Measurements from ENCODE around the gene CHD5.
A peak's percentile ranks its signal among the peaks of the same experiment; 100 is the strongest.

Gene CHD5

GRCh38 chr1:6113116-6113515 lies 67.0 kb downstream of the CHD5 start:
- no peak for DNase-seq (ENCODE audit: low read depth)
- no peak overlapping the region for H3K4me3 ChIP-seq (ENCODE audit: low read length)
- TF ChIP-seq, protein P1, sequence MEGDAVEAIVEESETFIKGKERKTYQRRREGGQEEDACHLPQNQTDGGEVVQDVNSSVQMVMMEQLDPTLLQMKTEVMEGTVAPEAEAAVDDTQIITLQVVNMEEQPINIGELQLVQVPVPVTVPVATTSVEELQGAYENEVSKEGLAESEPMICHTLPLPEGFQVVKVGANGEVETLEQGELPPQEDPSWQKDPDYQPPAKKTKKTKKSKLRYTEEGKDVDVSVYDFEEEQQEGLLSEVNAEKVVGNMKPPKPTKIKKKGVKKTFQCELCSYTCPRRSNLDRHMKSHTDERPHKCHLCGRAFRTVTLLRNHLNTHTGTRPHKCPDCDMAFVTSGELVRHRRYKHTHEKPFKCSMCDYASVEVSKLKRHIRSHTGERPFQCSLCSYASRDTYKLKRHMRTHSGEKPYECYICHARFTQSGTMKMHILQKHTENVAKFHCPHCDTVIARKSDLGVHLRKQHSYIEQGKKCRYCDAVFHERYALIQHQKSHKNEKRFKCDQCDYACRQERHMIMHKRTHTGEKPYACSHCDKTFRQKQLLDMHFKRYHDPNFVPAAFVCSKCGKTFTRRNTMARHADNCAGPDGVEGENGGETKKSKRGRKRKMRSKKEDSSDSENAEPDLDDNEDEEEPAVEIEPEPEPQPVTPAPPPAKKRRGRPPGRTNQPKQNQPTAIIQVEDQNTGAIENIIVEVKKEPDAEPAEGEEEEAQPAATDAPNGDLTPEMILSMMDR (conservative IDR thresholded peaks at IDR 0.05; ENCODE audit: low read length): no peak

GRCh38 chr1:6112690-6113005 lies 67.5 kb downstream of the CHD5 start:
- DNase-seq (ENCODE audit: low read depth): no peak
- TF ChIP-seq, protein P1 (conservative IDR thresholded peaks at IDR 0.05; ENCODE audit: low read length): no peak
- H3K4me3 ChIP-seq (ENCODE audit: low read length): no peak overlapping the region

- no peak overlapping the region for H3K4me3 ChIP-seq (ENCODE audit: low read length)
- no peak for DNase-seq (ENCODE audit: low read depth)
- TF ChIP-seq, protein P1 (conservative IDR thresholded peaks at IDR 0.05; ENCODE audit: low read length): no peak
Measured at GRCh38 chr1:6111991-6112689, 68.0 kb downstream of the CHD5 start.

- peak; percentile 39 for DNase-seq (ENCODE audit: low read depth)
- TF ChIP-seq, protein P1 (conservative IDR thresholded peaks at IDR 0.05; ENCODE audit: low read length): no peak
- no peak overlapping the region for H3K4me3 ChIP-seq (ENCODE audit: low read length)
Measured at GRCh38 chr1:6111571-6111970, 68.5 kb downstream of the CHD5 start.

- DNase-seq (ENCODE audit: low read depth): no peak
- TF ChIP-seq, protein P1 (conservative IDR thresholded peaks at IDR 0.05; ENCODE audit: low read length): no peak
- H3K4me3 ChIP-seq (ENCODE audit: low read length): no peak overlapping the region
Measured at GRCh38 chr1:6110326-6110725, 69.8 kb downstream of the CHD5 start.

- H3K4me3 ChIP-seq (ENCODE audit: low read length): no peak overlapping the region
- TF ChIP-seq, protein P1 (conservative IDR thresholded peaks at IDR 0.05; ENCODE audit: low read length): no peak
- no peak for DNase-seq (ENCODE audit: low read depth)
Measured at GRCh38 chr1:6109688-6110087, 70.4 kb downstream of the CHD5 start.

GRCh38 chr1:6108937-6109614 lies 71.0 kb downstream of the CHD5 start:
- H3K4me3 ChIP-seq (ENCODE audit: low read length): no peak overlapping the region
- DNase-seq (ENCODE audit: low read depth): peak; percentile 49
- TF ChIP-seq, protein P1 (conservative IDR thresholded peaks at IDR 0.05; ENCODE audit: low read length): peak; percentile 57

Data from AG10803 (cell line).